ENCODE results near the gene RPL38. TPM values are rescaled to one million over a fixed set of nuclear protein-coding genes. Genes with fewer than 3 reads are reported as not detected.

Gene RPL38
- total and polyA plus RNA-seq, 4 donors: 597 to 2,568 (median 993) TPM

DNA sequence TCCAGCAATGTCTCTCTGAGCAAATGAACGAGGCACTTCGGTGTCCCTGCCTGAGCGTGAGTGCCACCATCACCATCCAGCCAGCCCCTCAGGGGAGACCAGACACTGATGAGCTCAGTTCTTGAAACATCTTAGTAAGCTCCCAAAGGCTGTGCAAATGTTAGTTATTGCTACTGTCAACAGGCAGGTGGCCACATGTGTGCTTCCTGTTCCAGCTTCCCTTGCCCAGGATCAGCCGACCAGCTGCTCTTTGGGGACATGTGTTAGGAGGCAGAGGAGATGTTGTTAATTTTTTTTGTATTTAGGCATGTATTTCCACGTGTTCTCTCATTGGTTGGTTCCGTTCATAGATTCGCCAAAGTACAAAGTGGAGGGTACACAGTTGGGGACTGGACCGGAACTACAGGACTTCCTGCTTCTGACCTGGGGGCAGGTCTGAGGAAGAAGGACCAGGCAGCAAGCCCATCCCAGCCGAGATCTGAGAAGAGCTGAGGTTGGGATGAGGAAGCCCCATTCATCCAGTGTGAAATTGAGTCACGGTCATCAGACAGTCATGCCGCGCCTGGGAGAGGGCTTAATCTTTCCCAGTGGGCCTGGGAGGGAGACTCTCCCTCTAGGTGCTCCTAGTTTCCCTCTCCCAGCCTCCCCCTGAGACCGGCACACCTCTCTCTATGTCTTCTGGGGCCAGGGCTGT is 13.7 kb downstream of the RPL38 start:
- Histone ChIP-seq H3K27ac (ENCODE audit: low read depth in 1 of 2, low read length in 2 of 2) (no peak overlapping the region), H3K27me3 (ENCODE audit: control insufficient read depth in 1 of 2, insufficient read depth in 2 of 2, low read length in 1 of 2) (no peaks in the 10 kb centered on the region), H3K4me1 (ENCODE audit: control insufficient read depth in 1 of 2, insufficient read depth in 2 of 2, low read length in 2 of 2) (no peaks in the 10 kb centered on the region), H3K4me3 (ENCODE audit: low read length in 2 of 2) (no peak overlapping the region), H3K36me3 (ENCODE audit: control insufficient read depth in 1 of 2, insufficient read depth in 2 of 2, low read length in 1 of 2) (no peaks in the 10 kb centered on the region), H3K9me3 (ENCODE audit: control insufficient read depth, low read length) (no peaks in the 10 kb centered on the region)
- ATAC-seq (ENCODE audit: low FRiP score): no peak
- 83 to 86% methylated on average over 13 of the region's 13 CpGs for WGBS, 2 donors
- intact Hi-C loops (cut with DNase I): no loop called here
- no peak for DNase-seq

GRCh38 chr17:74217888-74218287 is 14.4 kb downstream of the RPL38 start:
- ATAC-seq (ENCODE audit: low FRiP score) (no peak), DNase-seq (no peak)
- H3K36me3 ChIP-seq (ENCODE audit: control insufficient read depth in 1 of 2, insufficient read depth in 2 of 2, low read length in 1 of 2): no peaks in the 10 kb centered on the region
- intact Hi-C loops (cut with DNase I): no loop called here
- H3K27me3 ChIP-seq (ENCODE audit: control insufficient read depth in 1 of 2, insufficient read depth in 2 of 2, low read length in 1 of 2): no peaks in the 10 kb centered on the region
- WGBS, 2 donors: 93 to 100% methylated on average over 2 of the region's 2 CpGs
- H3K9me3 ChIP-seq (ENCODE audit: control insufficient read depth, low read length): no peaks in the 10 kb centered on the region
- no peak overlapping the region for H3K27ac ChIP-seq (ENCODE audit: low read depth in 1 of 2, low read length in 2 of 2)
- no peaks in the 10 kb centered on the region for H3K4me1 ChIP-seq (ENCODE audit: control insufficient read depth in 1 of 2, insufficient read depth in 2 of 2, low read length in 2 of 2)
- H3K4me3 ChIP-seq (ENCODE audit: low read length in 2 of 2): no peak overlapping the region

GRCh38 chr17:74218436-74218835 is 15.0 kb downstream of the RPL38 start:
- Histone ChIP-seq H3K36me3 (ENCODE audit: control insufficient read depth in 1 of 2, insufficient read depth in 2 of 2, low read length in 1 of 2) (no peaks in the 10 kb centered on the region), H3K27ac (ENCODE audit: low read depth in 1 of 2, low read length in 2 of 2) (no peak overlapping the region), H3K27me3 (ENCODE audit: control insufficient read depth in 1 of 2, insufficient read depth in 2 of 2, low read length in 1 of 2) (no peaks in the 10 kb centered on the region), H3K4me3 (ENCODE audit: low read length in 2 of 2) (no peak overlapping the region), H3K4me1 (ENCODE audit: control insufficient read depth in 1 of 2, insufficient read depth in 2 of 2, low read length in 2 of 2) (no peaks in the 10 kb centered on the region), H3K9me3 (ENCODE audit: control insufficient read depth, low read length) (no peaks in the 10 kb centered on the region)
- WGBS, 2 donors: 49 to 51% methylated on average over 8 of the region's 8 CpGs
- intact Hi-C loops (cut with DNase I): no loop called here
- ATAC-seq (ENCODE audit: low FRiP score) (no peak), DNase-seq (no peak)

GRCh38 chr17:74219576-74220133 is 16.2 kb downstream of the RPL38 start:
- ATAC-seq (ENCODE audit: low FRiP score) (no peak), DNase-seq (no peak)
- Histone ChIP-seq H3K4me1 (ENCODE audit: control insufficient read depth in 1 of 2, insufficient read depth in 2 of 2, low read length in 2 of 2) (no peaks in the 10 kb centered on the region), H3K9me3 (ENCODE audit: control insufficient read depth, low read length) (no peaks in the 10 kb centered on the region), H3K27ac (ENCODE audit: low read depth in 1 of 2, low read length in 2 of 2) (no peak overlapping the region), H3K27me3 (ENCODE audit: control insufficient read depth in 1 of 2, insufficient read depth in 2 of 2, low read length in 1 of 2) (no peaks in the 10 kb centered on the region), H3K36me3 (ENCODE audit: control insufficient read depth in 1 of 2, insufficient read depth in 2 of 2, low read length in 1 of 2) (no peaks in the 10 kb centered on the region), H3K4me3 (ENCODE audit: low read length in 2 of 2) (no peak overlapping the region)
- 88 to 90% methylated on average over 3 of the region's 3 CpGs for WGBS, 2 donors
- intact Hi-C loops (cut with DNase I): no loop called here

DNA sequence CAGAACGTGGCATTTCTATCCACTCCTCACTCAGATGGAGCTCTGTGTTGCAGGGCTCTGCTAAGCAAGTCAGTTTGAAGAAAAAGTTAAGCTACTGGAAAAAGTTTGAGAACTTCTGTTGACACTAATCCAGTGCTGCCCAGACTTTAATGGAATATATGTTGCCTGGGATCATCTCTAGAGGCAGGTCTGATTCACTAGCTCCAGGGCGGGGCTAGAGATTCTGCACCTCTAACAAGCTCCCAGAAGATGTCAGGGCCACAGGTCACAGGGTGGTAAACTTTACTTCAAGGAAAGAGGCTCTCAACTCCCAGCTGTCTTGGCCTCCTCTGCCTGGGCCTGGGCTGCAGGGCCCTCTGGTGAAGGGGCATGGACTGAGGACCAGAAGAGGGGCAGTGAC is 16.7 kb downstream of the RPL38 start:
- Histone ChIP-seq H3K9me3 (ENCODE audit: control insufficient read depth, low read length) (no peaks in the 10 kb centered on the region), H3K4me1 (ENCODE audit: control insufficient read depth in 1 of 2, insufficient read depth in 2 of 2, low read length in 2 of 2) (no peaks in the 10 kb centered on the region), H3K36me3 (ENCODE audit: control insufficient read depth in 1 of 2, insufficient read depth in 2 of 2, low read length in 1 of 2) (no peaks in the 10 kb centered on the region), H3K4me3 (ENCODE audit: low read length in 2 of 2) (no peak overlapping the region), H3K27me3 (ENCODE audit: control insufficient read depth in 1 of 2, insufficient read depth in 2 of 2, low read length in 1 of 2) (no peaks in the 10 kb centered on the region), H3K27ac (ENCODE audit: low read depth in 1 of 2, low read length in 2 of 2) (no peak overlapping the region)
- intact Hi-C loops (cut with DNase I): no loop called here
- WGBS, 2 donors: 83 to 84% methylated on average over 2 of the region's 2 CpGs
- DNase-seq (no peak), ATAC-seq (ENCODE audit: low FRiP score) (no peak)

DNA sequence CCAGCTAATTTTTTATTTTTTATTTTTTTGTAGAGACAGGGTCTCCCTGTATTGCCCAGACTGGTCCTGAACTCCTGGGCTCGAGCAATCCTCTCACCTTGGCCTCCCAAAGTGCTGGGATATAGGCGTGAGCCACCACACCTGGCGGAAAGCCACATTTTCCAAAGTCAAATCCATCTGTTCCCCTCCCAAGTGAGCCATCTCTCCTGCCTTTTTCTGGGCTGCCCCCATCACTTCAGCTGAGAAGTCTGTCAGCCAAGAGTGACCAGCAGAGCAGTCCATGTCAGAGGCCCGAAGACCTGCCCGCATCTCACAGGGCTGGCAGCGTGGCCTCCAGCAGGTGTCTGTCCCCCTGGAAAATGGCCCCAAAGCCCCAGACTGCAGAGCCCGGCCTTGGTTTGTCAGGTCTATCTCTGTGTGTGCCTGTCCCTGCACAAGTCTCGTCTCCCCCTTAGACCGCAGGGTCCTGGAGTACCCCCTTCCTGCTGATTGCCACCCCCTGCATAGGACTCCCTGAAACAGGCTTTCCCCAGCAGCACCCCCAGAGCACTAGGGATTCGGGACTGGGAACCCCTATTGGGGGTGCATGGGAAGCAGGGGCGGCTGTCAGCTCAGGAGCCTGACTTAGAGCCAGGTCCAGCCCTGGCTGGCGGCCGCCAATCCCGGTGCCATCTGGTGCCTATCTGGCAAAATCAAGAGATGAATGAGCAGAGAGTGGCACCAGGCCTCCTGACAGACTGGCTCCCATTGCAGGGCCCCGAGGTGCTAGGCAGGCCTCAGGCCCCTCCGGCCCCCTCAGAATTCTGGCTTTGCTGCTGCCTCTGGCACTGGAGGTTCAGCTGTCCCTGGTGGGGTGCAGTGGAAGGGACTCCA is 17.7 kb downstream of the RPL38 start:
- H3K4me1 ChIP-seq (ENCODE audit: control insufficient read depth in 1 of 2, insufficient read depth in 2 of 2, low read length in 2 of 2): no peaks in the 10 kb centered on the region

GRCh38 chr17:74222399-74222798 is 18.9 kb downstream of the RPL38 start:
- no peak for DNase-seq
- 87 to 93% methylated on average over 13 of the region's 13 CpGs for WGBS, 2 donors
- no peaks in the 10 kb centered on the region for H3K36me3 ChIP-seq (ENCODE audit: control insufficient read depth in 1 of 2, insufficient read depth in 2 of 2, low read length in 1 of 2)

More for the DNA sequence above, 17.7 kb downstream of the RPL38 start:
- DNase-seq (no peak), ATAC-seq (ENCODE audit: low FRiP score) (no peak)
- Histone ChIP-seq H3K27ac (ENCODE audit: low read depth in 1 of 2, low read length in 2 of 2) (no peak overlapping the region), H3K4me3 (ENCODE audit: low read length in 2 of 2) (no peak overlapping the region), H3K27me3 (ENCODE audit: control insufficient read depth in 1 of 2, insufficient read depth in 2 of 2, low read length in 1 of 2) (no peaks in the 10 kb centered on the region), H3K9me3 (ENCODE audit: control insufficient read depth, low read length) (no peaks in the 10 kb centered on the region), H3K36me3 (ENCODE audit: control insufficient read depth in 1 of 2, insufficient read depth in 2 of 2, low read length in 1 of 2) (no peaks in the 10 kb centered on the region)
- 92 to 95% methylated on average over 15 to 16 of the region's 16 CpGs for WGBS, 2 donors
- intact Hi-C loops (cut with DNase I): no loop called here

DNA sequence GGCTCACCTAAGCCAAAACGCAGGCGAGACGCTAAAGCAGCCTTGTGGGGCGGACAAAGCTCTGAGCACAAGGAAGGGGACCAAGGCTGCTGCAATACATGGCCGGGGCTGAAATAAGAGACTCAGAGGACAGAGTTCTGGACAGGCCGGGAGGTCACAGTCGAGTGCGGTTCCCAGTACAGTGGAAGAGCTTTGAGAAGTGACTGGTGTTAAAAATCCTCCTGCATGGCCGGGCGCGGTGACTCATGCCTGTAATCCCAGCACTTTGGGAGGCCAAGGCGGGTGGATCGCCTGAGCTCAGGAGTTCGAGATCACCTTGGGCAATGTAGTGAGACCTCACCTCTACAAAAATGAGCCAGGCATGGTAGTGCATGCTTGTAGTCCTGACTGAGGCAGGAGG is 20.4 kb downstream of the RPL38 start:
- Histone ChIP-seq H3K4me3 (ENCODE audit: low read length in 2 of 2) (no peak overlapping the region), H3K4me1 (ENCODE audit: control insufficient read depth in 1 of 2, insufficient read depth in 2 of 2, low read length in 2 of 2) (no peaks in the 10 kb centered on the region), H3K9me3 (ENCODE audit: control insufficient read depth, low read length) (no peaks in the 10 kb centered on the region), H3K27ac (ENCODE audit: low read depth in 1 of 2, low read length in 2 of 2) (no peak overlapping the region), H3K36me3 (ENCODE audit: control insufficient read depth in 1 of 2, insufficient read depth in 2 of 2, low read length in 1 of 2) (no peaks in the 10 kb centered on the region), H3K27me3 (ENCODE audit: control insufficient read depth in 1 of 2, insufficient read depth in 2 of 2, low read length in 1 of 2) (no peaks in the 10 kb centered on the region)
- intact Hi-C loops (cut with DNase I): no loop called here
- DNase-seq: no peak
- ATAC-seq (ENCODE audit: low FRiP score): no peak
- WGBS, 2 donors: 95% methylated on average over 14 of the region's 14 CpGs

More at GRCh38 chr17:74222399-74222798, 18.9 kb downstream of the RPL38 start:
- Histone ChIP-seq H3K4me3 (ENCODE audit: low read length in 2 of 2) (no peak overlapping the region), H3K4me1 (ENCODE audit: control insufficient read depth in 1 of 2, insufficient read depth in 2 of 2, low read length in 2 of 2) (no peaks in the 10 kb centered on the region), H3K9me3 (ENCODE audit: control insufficient read depth, low read length) (no peaks in the 10 kb centered on the region), H3K27me3 (ENCODE audit: control insufficient read depth in 1 of 2, insufficient read depth in 2 of 2, low read length in 1 of 2) (no peaks in the 10 kb centered on the region), H3K27ac (ENCODE audit: low read depth in 1 of 2, low read length in 2 of 2) (no peak overlapping the region)
- intact Hi-C loops (cut with DNase I): no loop called here
- no peak for ATAC-seq (ENCODE audit: low FRiP score)
